OCI-LY3 (cell line): Measurements from ENCODE around the gene TEC.

Experiments
- CTCF ChIP-seq: fragments of 200-600, 300-600 bp; sonication (generic); IDR thresholded peaks from 2 replicates; pipeline ENCODE4 v1.5.1; 2014; ENCODE audit warnings: antibody characterized with exemption, low read length, low read depth
- EZH2phosphoT487 ChIP-seq: fragments of 200-600 bp; shearing (Covaris generic); IDR thresholded peaks from 2 replicates; pipeline ENCODE4 v1.6.1; 2018; ENCODE audit warnings: antibody characterized with exemption, mixed run types, low read depth

- TF ChIP-seq CTCF (no peak), EZH2phosphoT487 (no peak)
Measured at GRCh38 chr4:48194971-48195370, 74.7 kb downstream of the TEC start.
